HG03159 (cell line): ENCODE measurements around the gene NRGN.

Experiments used
- ATAC-seq: cut with Tn5 transposase; IDR thresholded peaks from one replicate; pipeline ENCODE4 v1.9.1; 2021; ENCODE audit warnings: mild to moderate bottlenecking, moderate library complexity; ENCODE audit not compliant: unreplicated experiment

NRGN gene

DNA sequence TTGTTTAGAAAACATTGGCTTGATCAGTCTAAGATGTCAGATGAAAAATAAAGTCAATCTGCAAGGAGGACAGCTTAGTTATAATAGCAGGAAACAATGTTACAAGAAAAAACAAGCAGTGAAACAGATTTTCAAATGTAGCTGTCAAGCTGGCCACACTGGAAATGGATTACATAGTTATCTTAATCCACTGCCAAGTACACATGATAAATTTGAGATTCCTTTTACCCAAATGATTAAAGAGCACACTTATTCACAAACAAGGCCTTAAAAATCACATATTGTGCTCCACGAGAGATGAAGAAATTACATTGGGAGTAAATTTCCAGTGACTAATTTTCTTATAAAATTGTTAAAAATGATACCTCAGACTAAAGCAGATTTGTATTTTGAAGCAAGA lies 39.8 kb downstream of the NRGN start:
- ATAC-seq = no peak

GRCh38 chr11:124783002-124783401 lies 43.3 kb downstream of the NRGN start:
- no peak for ATAC-seq

DNA sequence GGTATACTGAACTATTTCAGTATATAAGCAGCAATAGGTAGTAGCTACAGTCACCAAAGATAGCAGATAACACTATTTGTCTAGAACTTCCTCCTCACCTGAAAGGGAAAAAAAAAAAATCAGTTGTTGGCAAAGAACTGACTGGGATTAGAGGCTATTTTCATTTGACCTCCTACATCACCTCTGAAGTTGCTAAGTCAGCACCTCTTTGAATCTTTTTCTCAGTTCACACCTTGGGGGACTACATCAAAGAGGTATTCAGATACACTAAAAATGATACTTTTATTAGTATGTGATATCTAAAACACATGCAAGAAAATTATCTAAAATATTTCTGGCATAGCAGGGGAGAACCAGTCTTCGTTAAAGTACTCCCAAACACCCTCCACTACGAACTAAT lies 44.3 kb downstream of the NRGN start:
- ATAC-seq = no peak

DNA sequence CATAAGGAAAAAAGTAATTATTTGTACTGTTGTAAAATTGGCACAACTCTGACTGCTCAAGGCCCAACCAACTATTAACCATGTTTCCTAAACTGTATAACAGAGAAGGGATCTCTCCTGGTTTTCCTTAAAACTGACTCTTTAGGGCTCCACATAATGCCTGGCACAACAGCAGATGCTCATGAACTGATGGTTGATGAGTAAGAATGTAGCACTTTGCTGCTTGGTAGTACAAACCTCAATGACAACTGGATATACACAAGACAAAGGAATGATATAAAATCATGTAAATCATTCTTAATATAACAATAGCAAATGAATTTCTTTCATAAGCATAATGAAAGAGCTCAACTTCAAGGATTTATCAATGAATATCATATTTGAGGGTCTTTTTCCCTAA lies 48.8 kb downstream of the NRGN start:
- no peak for ATAC-seq

DNA sequence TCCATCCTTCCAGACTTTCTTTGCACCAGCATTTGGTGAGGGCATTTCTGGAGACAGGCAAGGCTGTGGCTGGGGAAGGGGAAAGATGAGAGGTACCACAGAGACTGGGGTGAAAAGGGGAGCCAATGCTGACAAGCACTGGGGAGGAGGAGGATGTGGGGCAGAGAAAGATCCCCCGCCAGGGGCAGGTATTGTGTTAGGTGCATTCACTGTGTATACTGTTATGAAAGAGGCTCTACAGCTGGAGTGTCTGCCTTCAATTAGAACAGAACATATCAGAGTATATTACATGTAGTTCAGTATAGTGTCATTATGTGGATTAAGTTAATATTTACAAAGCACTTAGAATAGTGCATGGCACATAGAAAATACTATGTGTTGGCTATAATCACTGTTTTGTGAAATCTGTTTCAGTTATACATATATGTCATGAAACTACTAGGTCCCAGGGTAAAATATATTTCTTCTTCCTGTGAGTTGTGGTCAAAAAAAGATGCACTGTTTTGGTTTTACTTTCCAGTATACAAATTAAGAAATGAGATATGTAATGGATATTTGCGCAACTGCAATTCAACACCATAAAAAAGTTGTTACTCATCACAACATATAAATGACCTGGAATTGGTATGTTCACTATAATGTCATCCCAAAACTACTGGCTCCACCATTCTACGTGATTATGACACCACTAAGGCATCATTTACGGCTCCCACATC lies 52.0 kb downstream of the NRGN start:
- ATAC-seq = peak; percentile 83

GRCh38 chr11:124793466-124794278 lies 53.9 kb downstream of the NRGN start:
- ATAC-seq = peak; percentile 44

GRCh38 chr11:124796312-124796711 lies 56.6 kb downstream of the NRGN start:
- ATAC-seq = no peak
